Uterus (tissue), 4 donors: Measurements from ENCODE around the gene NDUFV2. TPM values are rescaled to one million over a fixed set of nuclear protein-coding genes. Genes with fewer than 3 reads are reported as not detected.

ENCODE experiments used
- DNase-seq, 2 donors: peaks; one replicate each; pipeline ENCODE4 v3.0.0-alpha.2; 2019 to 2020
- H3K27ac ChIP-seq, 2 donors: fragments of 200-600 bp; sonication (generic); 1 replicate in 1 of 2; 2 replicates in 1 of 2; pipeline ENCODE4 v1.5.1; 2016 to 2018
- H3K27me3 ChIP-seq, 2 donors: fragments of 200-600 bp; sonication (generic); one replicate each; pipeline ENCODE4 v1.5.1; 2018 to 2019; ENCODE audit warnings: control low read depth in 1 of 2
- H3K36me3 ChIP-seq, 2 donors: fragments of 200-600 bp; sonication (generic); one replicate each; pipeline ENCODE4 v1.5.1; 2019; ENCODE audit warnings: control low read depth in 1 of 2
- H3K4me1 ChIP-seq, 2 donors: fragments of 200-600 bp; sonication (generic); one replicate each; pipeline ENCODE4 v1.5.1; 2018 to 2019; ENCODE audit warnings: control low read depth in 1 of 2
- H3K4me3 ChIP-seq, 2 donors: fragments of 200-600 bp; sonication (generic); 1 replicate in 1 of 2; 2 replicates in 1 of 2; pipeline ENCODE4 v1.5.1; 2018 to 2019; ENCODE audit warnings: mild to moderate bottlenecking in 1 of 2
- H3K9me3 ChIP-seq, 2 donors: fragments of 200-600 bp; sonication (generic); one replicate each; pipeline ENCODE4 v1.5.1; 2019; ENCODE audit warnings: control low read depth in 1 of 2
- CTCF ChIP-seq, 4 experiments: fragments of 200-600 bp in 2 of 4; fragments of 450-650 bp in 2 of 4; sonication (generic) in 2 of 4; IDR thresholded peaks; one replicate each; pipeline ENCODE4 v1.5.1; 2016 to 2019; ENCODE audit warnings: antibody characterized with exemption in 4 of 4, mild to moderate bottlenecking in 2 of 4, moderate library complexity in 1 of 4
- POLR2A ChIP-seq, 2 donors: fragments of 450-650 bp; IDR thresholded peaks; one replicate each; pipeline ENCODE4 v1.6.1; 2016; ENCODE audit warnings: antibody characterized with exemption in 2 of 2, mild to moderate bottlenecking in 1 of 2, moderate library complexity in 1 of 2
- intact Hi-C: fragments of 100-400 bp; cut with DNase I; formaldehyde crosslinking; loops from one replicate; pipeline ENCODE4 v1.15.1; 2023; ENCODE audit warnings: low total_unique reads
- total RNA-seq, 4 donors: library from RNA; depleted of rRNA in 3 of 4; stranded (reverse); fragments of >200 nt in 3 of 4; gene quantifications; one replicate each; pipeline versions ENCODE4 v1.1.0 to v1.2.4, GENCODE V29; 2014 to 2023
- donor health status: DM: yes; HTN: yes; CAD: no.

The NDUFV2 gene
- total RNA-seq, 4 donors from 2014 or later: 54.8 to 99.8 (median 95.8) TPM

- TF ChIP-seq POLR2A (IDR thresholded peaks at IDR 0.05) (no peak), CTCF (IDR thresholded peaks at IDR 0.05) (no peak)
- Histone ChIP-seq H3K4me3 (no peak overlapping the region), H3K9me3 (no peaks in the 10 kb centered on the region), H3K4me1 (no peaks in the 10 kb centered on the region), H3K27me3 (no peaks in the 10 kb centered on the region), H3K27ac (no peak overlapping the region), H3K36me3 (no peaks in the 10 kb centered on the region)
- intact Hi-C loops: no loop called here
- DNase-seq: no peak
Measured at GRCh38 chr18:9172506-9173127, 70.1 kb downstream of the NDUFV2 start.

GRCh38 chr18:9173770-9174233 lies 71.3 kb downstream of the NDUFV2 start:
- Histone ChIP-seq H3K27me3 (no peaks in the 10 kb centered on the region), H3K36me3 (no peaks in the 10 kb centered on the region), H3K27ac (no peak overlapping the region), H3K4me3 (no peak overlapping the region), H3K9me3 (no peaks in the 10 kb centered on the region), H3K4me1 (no peaks in the 10 kb centered on the region)
- intact Hi-C loops: no loop called here
- TF ChIP-seq POLR2A (IDR thresholded peaks at IDR 0.05) (no peak), CTCF (IDR thresholded peaks at IDR 0.05) (no peak)
- no peak for DNase-seq

GRCh38 chr18:9174302-9174701 lies 71.8 kb downstream of the NDUFV2 start:
- no peak overlapping the region for H3K27ac ChIP-seq
- intact Hi-C loops: no loop called here

GRCh38 chr18:9175115-9175514 lies 72.6 kb downstream of the NDUFV2 start:
- no peak for TF ChIP-seq CTCF (IDR thresholded peaks at IDR 0.05)
- H3K36me3 ChIP-seq: no peaks in the 10 kb centered on the region
- H3K27me3 ChIP-seq: no peaks in the 10 kb centered on the region
- no peak overlapping the region for H3K4me3 ChIP-seq
- no peak for DNase-seq
- intact Hi-C loops: no loop called here
- no peaks in the 10 kb centered on the region for H3K4me1 ChIP-seq
- no peaks in the 10 kb centered on the region for H3K9me3 ChIP-seq
- H3K27ac ChIP-seq: no peak overlapping the region

More at GRCh38 chr18:9174302-9174701, 71.8 kb downstream of the NDUFV2 start:
- Histone ChIP-seq H3K27me3 (no peaks in the 10 kb centered on the region), H3K4me1 (no peaks in the 10 kb centered on the region), H3K9me3 (no peaks in the 10 kb centered on the region), H3K4me3 (no peak overlapping the region), H3K36me3 (no peaks in the 10 kb centered on the region)
- no peak for TF ChIP-seq POLR2A (IDR thresholded peaks at IDR 0.05)
- TF ChIP-seq CTCF (IDR thresholded peaks at IDR 0.05): no peak
- no peak for DNase-seq

- Histone ChIP-seq H3K27ac (no peak overlapping the region), H3K36me3 (no peaks in the 10 kb centered on the region), H3K27me3 (no peaks in the 10 kb centered on the region), H3K9me3 (no peaks in the 10 kb centered on the region), H3K4me3 (no peak overlapping the region), H3K4me1 (no peaks in the 10 kb centered on the region)
- TF ChIP-seq POLR2A (IDR thresholded peaks at IDR 0.05) (no peak), CTCF (IDR thresholded peaks at IDR 0.05) (no peak)
- intact Hi-C loops: no loop called here
- DNase-seq: no peak
Measured at GRCh38 chr18:9177031-9177430, 74.5 kb downstream of the NDUFV2 start.
